ENCODE data around the gene DROSHA.

Gene DROSHA

GRCh38 chr5:31464081-31464480 lies 67.8 kb downstream of the DROSHA start:
- no peak for DNase-seq (ENCODE audit: low spot score)

- no peak for DNase-seq (ENCODE audit: low spot score)
Measured at GRCh38 chr5:31463351-31463750, 68.5 kb downstream of the DROSHA start.

- no peak for DNase-seq (ENCODE audit: low spot score)
Measured at GRCh38 chr5:31459594-31459993, 72.3 kb downstream of the DROSHA start.

- DNase-seq (ENCODE audit: low spot score), result no peak
Measured at GRCh38 chr5:31455172-31455571, 76.7 kb downstream of the DROSHA start.

- no peak for DNase-seq (ENCODE audit: low spot score)
Measured at GRCh38 chr5:31453522-31453921, 78.4 kb downstream of the DROSHA start.

GRCh38 chr5:31452314-31452713 lies 79.6 kb downstream of the DROSHA start:
- DNase-seq (ENCODE audit: low spot score), result no peak

GRCh38 chr5:31449962-31450361 lies 81.9 kb downstream of the DROSHA start:
- DNase-seq (ENCODE audit: low spot score), result no peak

- DNase-seq (ENCODE audit: low spot score), result peak; percentile 73
Measured at GRCh38 chr5:31449174-31449573, 82.7 kb downstream of the DROSHA start.

- DNase-seq (ENCODE audit: low spot score), result no peak
Measured at GRCh38 chr5:31445041-31445600, 86.8 kb downstream of the DROSHA start.

- DNase-seq (ENCODE audit: low spot score), result no peak
Measured at GRCh38 chr5:31443572-31443971, 88.3 kb downstream of the DROSHA start.

- DNase-seq (ENCODE audit: low spot score), result no peak
Measured at GRCh38 chr5:31442058-31442745, 89.7 kb downstream of the DROSHA start.

- DNase-seq (ENCODE audit: low spot score), result no peak
Measured at GRCh38 chr5:31436851-31437250, 95.0 kb downstream of the DROSHA start.

- no peak for DNase-seq (ENCODE audit: low spot score)
Measured at GRCh38 chr5:31435730-31436129, 96.2 kb downstream of the DROSHA start.

- DNase-seq (ENCODE audit: low spot score), result no peak
Measured at GRCh38 chr5:31434898-31435297, 97.0 kb downstream of the DROSHA start.

- DNase-seq (ENCODE audit: low spot score), result no peak
Measured at GRCh38 chr5:31433229-31433628, 98.7 kb downstream of the DROSHA start.

GRCh38 chr5:31427724-31428309 lies 104.1 kb downstream of the DROSHA start:
- no peak for DNase-seq (ENCODE audit: low spot score)

- no peak for DNase-seq (ENCODE audit: low spot score)
Measured at GRCh38 chr5:31427013-31427723, 104.7 kb downstream of the DROSHA start.

- no peak for DNase-seq (ENCODE audit: low spot score)
Measured at GRCh38 chr5:31421806-31422586, 109.9 kb downstream of the DROSHA start.

GRCh38 chr5:31417512-31417911 lies 114.4 kb downstream of the DROSHA start:
- DNase-seq (ENCODE audit: low spot score), result no peak

GRCh38 chr5:31416547-31416946 lies 115.3 kb downstream of the DROSHA start:
- DNase-seq (ENCODE audit: low spot score), result no peak

- DNase-seq (ENCODE audit: low spot score), result no peak
Measured at GRCh38 chr5:31415960-31416359, 115.9 kb downstream of the DROSHA start.
